Measurements from ENCODE around the gene SLAMF1. TPM values are rescaled to one million over a fixed set of nuclear protein-coding genes. Genes with fewer than 3 reads are reported as not detected.

SLAMF1 gene
- total RNA-seq, 1 donor: not detected

GRCh38 chr1:160639652-160640051 is 7.2 kb downstream of the SLAMF1 start:
- no peaks in the 10 kb centered on the region for H3K27me3 ChIP-seq (ENCODE audit: insufficient read depth, low read length)

GRCh38 chr1:160638926-160639325 is 7.9 kb downstream of the SLAMF1 start:
- Histone ChIP-seq H3K9me3 (ENCODE audit: low read depth, low read length) (no peaks in the 10 kb centered on the region), H3K79me2 (ENCODE audit: insufficient read depth, low read length) (no peaks in the 10 kb centered on the region), H3K36me3 (ENCODE audit: insufficient read depth, low read length) (no peaks in the 10 kb centered on the region), H3K27me3 (ENCODE audit: insufficient read depth, low read length) (no peaks in the 10 kb centered on the region), H3K4me3 (ENCODE audit: insufficient read depth, low read length) (no peak overlapping the region), H4K20me1 (ENCODE audit: insufficient read depth, low read length) (no peaks in the 10 kb centered on the region), H3K4me1 (ENCODE audit: insufficient read depth, low read length) (no peaks in the 10 kb centered on the region), H2AFZ (ENCODE audit: low read length) (no peak overlapping the region), H3K27ac (ENCODE audit: low read depth, low read length) (no peak overlapping the region), H3K4me2 (ENCODE audit: insufficient read depth, low read length) (no peak overlapping the region)
- TF ChIP-seq CTCF (IDR thresholded peaks at IDR 0.05; ENCODE audit: extremely low read depth, low read depth, low read length): no peak
- DNase-seq (ENCODE audit: insufficient read length, low spot score, missing footprints): no peak

More at GRCh38 chr1:160639652-160640051, 7.2 kb downstream of the SLAMF1 start:
- no peak overlapping the region for H3K4me3 ChIP-seq (ENCODE audit: insufficient read depth, low read length)
- H3K4me1 ChIP-seq (ENCODE audit: insufficient read depth, low read length): no peaks in the 10 kb centered on the region
- no peak overlapping the region for H3K4me2 ChIP-seq (ENCODE audit: insufficient read depth, low read length)
- no peaks in the 10 kb centered on the region for H3K36me3 ChIP-seq (ENCODE audit: insufficient read depth, low read length)
- H2AFZ ChIP-seq (ENCODE audit: low read length): no peak overlapping the region
- no peak overlapping the region for H3K27ac ChIP-seq (ENCODE audit: low read depth, low read length)
- H4K20me1 ChIP-seq (ENCODE audit: insufficient read depth, low read length): no peaks in the 10 kb centered on the region
- no peak for DNase-seq (ENCODE audit: insufficient read length, low spot score, missing footprints)
- no peaks in the 10 kb centered on the region for H3K9me3 ChIP-seq (ENCODE audit: low read depth, low read length)
- TF ChIP-seq CTCF (IDR thresholded peaks at IDR 0.05; ENCODE audit: extremely low read depth, low read depth, low read length): no peak
- H3K79me2 ChIP-seq (ENCODE audit: insufficient read depth, low read length): no peaks in the 10 kb centered on the region

- Histone ChIP-seq H2AFZ (ENCODE audit: low read length) (no peak overlapping the region), H3K9me3 (ENCODE audit: low read depth, low read length) (no peaks in the 10 kb centered on the region), H3K36me3 (ENCODE audit: insufficient read depth, low read length) (no peaks in the 10 kb centered on the region), H3K27me3 (ENCODE audit: insufficient read depth, low read length) (no peaks in the 10 kb centered on the region), H3K4me2 (ENCODE audit: insufficient read depth, low read length) (no peak overlapping the region), H4K20me1 (ENCODE audit: insufficient read depth, low read length) (no peaks in the 10 kb centered on the region), H3K79me2 (ENCODE audit: insufficient read depth, low read length) (no peaks in the 10 kb centered on the region), H3K4me1 (ENCODE audit: insufficient read depth, low read length) (no peaks in the 10 kb centered on the region), H3K27ac (ENCODE audit: low read depth, low read length) (no peak overlapping the region), H3K4me3 (ENCODE audit: insufficient read depth, low read length) (no peak overlapping the region)
- TF ChIP-seq CTCF (IDR thresholded peaks at IDR 0.05; ENCODE audit: extremely low read depth, low read depth, low read length): no peak
- no peak for DNase-seq (ENCODE audit: insufficient read length, low spot score, missing footprints)
These were observed 8.3 kb downstream of the SLAMF1 start for GRCh38 chr1:160638540-160638857.

GRCh38 chr1:160637821-160638539 is 8.9 kb downstream of the SLAMF1 start:
- Histone ChIP-seq H3K9me3 (ENCODE audit: low read depth, low read length) (no peaks in the 10 kb centered on the region), H2AFZ (ENCODE audit: low read length) (no peak overlapping the region), H4K20me1 (ENCODE audit: insufficient read depth, low read length) (no peaks in the 10 kb centered on the region), H3K79me2 (ENCODE audit: insufficient read depth, low read length) (no peaks in the 10 kb centered on the region), H3K27ac (ENCODE audit: low read depth, low read length) (no peak overlapping the region), H3K4me1 (ENCODE audit: insufficient read depth, low read length) (no peaks in the 10 kb centered on the region), H3K4me3 (ENCODE audit: insufficient read depth, low read length) (no peak overlapping the region), H3K36me3 (ENCODE audit: insufficient read depth, low read length) (no peaks in the 10 kb centered on the region), H3K4me2 (ENCODE audit: insufficient read depth, low read length) (no peak overlapping the region), H3K27me3 (ENCODE audit: insufficient read depth, low read length) (no peaks in the 10 kb centered on the region)
- no peak for DNase-seq (ENCODE audit: insufficient read length, low spot score, missing footprints)
- no peak for TF ChIP-seq CTCF (IDR thresholded peaks at IDR 0.05; ENCODE audit: extremely low read depth, low read depth, low read length)

Data from osteoblast (primary cell).